OCI-LY7 (cell line): Measurements from ENCODE around the gene FOXP1. TPM values are rescaled to one million over a fixed set of nuclear protein-coding genes. Genes with fewer than 3 reads are reported as not detected.

Experiments used
- BruUV-seq: library from RNA; stranded (reverse); fragments of 400-500 nt; replicated peaks from 2 replicates; lab custom pipeline; 2021; lab: Mats Ljungman, UMichigan
- CTCF ChIA-PET: fragments of 300-600 bp; sonication (Branson Sonifier 250); formaldehyde crosslinking; loops from one replicate; lab custom pipeline; 2022; ENCODE audit warnings: antibody characterized with exemption; ENCODE audit not compliant: unreplicated experiment; lab: Charles Lee
- POLR2A ChIA-PET: fragments of 300-600 bp; sonication (Branson Sonifier 250); formaldehyde crosslinking; loops from one replicate; lab custom pipeline; 2022; ENCODE audit warnings: antibody characterized with exemption; lab: Charles Lee
- DNase-seq: peaks from one replicate; pipeline ENCODE4 v3.0.0-alpha.2; 2015; ENCODE audit warnings: low spot score
- H2AFZ ChIP-seq: fragments of 200-600 bp; sonication (generic), shearing (Covaris generic); 2 replicates; pipeline ENCODE4 v1.6.1; 2014; ENCODE audit warnings: mild to moderate bottlenecking, antibody characterized with exemption, low read length, moderate library complexity
- H3K27ac ChIP-seq: fragments of 200-600 bp; sonication (generic); 2 replicates; pipeline ENCODE4 v1.5.1; 2014; ENCODE audit warnings: mixed run types, low read depth, mild to moderate bottlenecking, moderate library complexity, low read length, inconsistent platforms; ENCODE audit not compliant: poor library complexity, severe bottlenecking
- H3K36me3 ChIP-seq: fragments of 200-600 bp; sonication (generic); 2 replicates; pipeline ENCODE4 v1.6.1; 2014; ENCODE audit warnings: mild to moderate bottlenecking, antibody characterized with exemption, low read length, moderate library complexity, mixed read lengths; ENCODE audit not compliant: insufficient read depth
- H3K4me1 ChIP-seq: fragments of 200-600 bp; sonication (generic); 2 replicates; pipeline ENCODE4 v1.5.1; 2014; ENCODE audit warnings: mild to moderate bottlenecking, low read length; ENCODE audit not compliant: insufficient read depth, poor library complexity, severe bottlenecking
- H3K4me2 ChIP-seq: fragments of 200-600 bp; sonication (generic); 2 replicates; pipeline ENCODE4 v1.6.1; 2014; ENCODE audit warnings: mild to moderate bottlenecking, low read length
- H3K4me3 ChIP-seq: fragments of 200-600 bp; sonication (generic); 2 replicates; pipeline ENCODE4 v1.5.1; 2014; ENCODE audit warnings: mild to moderate bottlenecking, low read depth, low read length; ENCODE audit not compliant: poor library complexity, severe bottlenecking
- H3K79me2 ChIP-seq: fragments of 200-600 bp; sonication (generic); 2 replicates; pipeline ENCODE4 v1.6.1; 2016; ENCODE audit warnings: low read depth, mild to moderate bottlenecking, low read length, moderate library complexity, mixed read lengths; ENCODE audit not compliant: insufficient read depth
- H3K9me2 ChIP-seq: fragments of 200-600 bp; sonication (generic); 2 replicates; pipeline ENCODE4 v1.6.1; 2016; ENCODE audit warnings: mild to moderate bottlenecking, low read length, mixed read lengths; ENCODE audit not compliant: insufficient read depth
- H3K9me3 ChIP-seq: fragments of 200-600 bp; sonication (generic); 2 replicates; pipeline ENCODE4 v1.6.1; 2014; ENCODE audit warnings: mild to moderate bottlenecking, mixed run types, low read length, mixed read lengths
- H4K20me1 ChIP-seq: fragments of 200-600 bp; sonication (generic); 2 replicates; pipeline ENCODE4 v1.6.1; 2014; ENCODE audit warnings: mild to moderate bottlenecking, antibody characterized with exemption, low read length, moderate library complexity, mixed read lengths; ENCODE audit not compliant: insufficient read depth
- EZH2phosphoT487 ChIP-seq: fragments of 200-600 bp; sonication (generic); IDR thresholded peaks from 2 replicates; pipeline ENCODE4 v1.6.1; 2018; ENCODE audit warnings: low read depth, borderline replicate concordance, mild to moderate bottlenecking, mixed run types, antibody characterized with exemption, low read length, moderate library complexity, mixed read lengths
- intact Hi-C: fragments of 100-400 bp; cut with micrococcal nuclease; formaldehyde crosslinking; loops from one replicate; pipeline ENCODE4 v1.10.0; 2022; ENCODE audit not compliant: unreplicated experiment
- total RNA-seq, 2 experiments: library from RNA; depleted of rRNA in 1 of 2; stranded (reverse); fragments of >200 nt in 1 of 2; shearing (Covaris generic) in 1 of 2; gene quantifications; 2 replicates each; pipeline ENCODE4 v1.2.3, GENCODE V29; 2014 to 2022
- TF ChIP-seq, protein P1 (sequence below): fragments of 200-600 bp; sonication (generic); conservative IDR thresholded peaks from 2 replicates; pipeline ENCODE4 v1.5.1; 2014; ENCODE audit warnings: mild to moderate bottlenecking, antibody characterized with exemption, low read length, moderate library complexity, mixed read lengths

Gene FOXP1
- total RNA-seq, 2 experiments from 2014 or later = 87.3 to 151 TPM

DNA sequence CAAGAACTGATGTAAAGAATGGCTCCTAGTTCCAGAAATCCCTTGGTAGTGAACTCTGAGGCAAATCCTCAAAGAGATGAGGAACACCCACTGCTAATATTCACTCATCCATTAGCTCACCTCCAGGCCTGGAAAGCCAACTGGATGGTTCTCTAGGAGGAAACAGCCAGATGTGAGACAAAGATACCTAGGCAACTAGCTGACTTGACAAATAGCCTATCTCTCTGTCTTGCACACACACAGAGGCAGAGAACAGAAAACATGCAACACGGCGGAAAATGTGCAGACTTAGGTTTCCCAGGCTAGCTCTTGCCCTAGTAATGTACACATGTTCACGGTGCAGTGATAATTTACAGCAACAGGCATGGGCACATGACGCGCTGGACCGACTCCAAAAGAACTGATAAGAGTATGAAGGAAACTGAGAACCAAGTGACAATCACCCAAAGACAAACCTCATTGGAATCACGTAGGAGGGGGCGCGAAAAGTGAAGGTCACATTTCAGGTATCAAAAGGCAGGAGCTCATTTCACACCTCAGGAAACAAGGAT lies 318.1 kb downstream of the FOXP1 start:
- no peak for TF ChIP-seq EZH2phosphoT487
- TF ChIP-seq, protein P1, sequence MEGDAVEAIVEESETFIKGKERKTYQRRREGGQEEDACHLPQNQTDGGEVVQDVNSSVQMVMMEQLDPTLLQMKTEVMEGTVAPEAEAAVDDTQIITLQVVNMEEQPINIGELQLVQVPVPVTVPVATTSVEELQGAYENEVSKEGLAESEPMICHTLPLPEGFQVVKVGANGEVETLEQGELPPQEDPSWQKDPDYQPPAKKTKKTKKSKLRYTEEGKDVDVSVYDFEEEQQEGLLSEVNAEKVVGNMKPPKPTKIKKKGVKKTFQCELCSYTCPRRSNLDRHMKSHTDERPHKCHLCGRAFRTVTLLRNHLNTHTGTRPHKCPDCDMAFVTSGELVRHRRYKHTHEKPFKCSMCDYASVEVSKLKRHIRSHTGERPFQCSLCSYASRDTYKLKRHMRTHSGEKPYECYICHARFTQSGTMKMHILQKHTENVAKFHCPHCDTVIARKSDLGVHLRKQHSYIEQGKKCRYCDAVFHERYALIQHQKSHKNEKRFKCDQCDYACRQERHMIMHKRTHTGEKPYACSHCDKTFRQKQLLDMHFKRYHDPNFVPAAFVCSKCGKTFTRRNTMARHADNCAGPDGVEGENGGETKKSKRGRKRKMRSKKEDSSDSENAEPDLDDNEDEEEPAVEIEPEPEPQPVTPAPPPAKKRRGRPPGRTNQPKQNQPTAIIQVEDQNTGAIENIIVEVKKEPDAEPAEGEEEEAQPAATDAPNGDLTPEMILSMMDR = no peak
- Histone ChIP-seq H3K4me1 (peaks cover 13% of the 10 kb centered on the region), H3K27ac (no peak overlapping the region), H3K9me3 (no peaks in the 10 kb centered on the region), H2AFZ (no peak overlapping the region), H3K4me2 (no peak overlapping the region), H4K20me1 (peaks cover 3% of the 10 kb centered on the region; the same call in 1 of the 2 replicates), H3K79me2 (no peaks in the 10 kb centered on the region), H3K36me3 (no peaks in the 10 kb centered on the region), H3K4me3 (no peak overlapping the region), H3K9me2 (no peaks in the 10 kb centered on the region)
- ChIA-PET CTCF (no interaction called here), POLR2A (interaction anchor here (0.6 to 1.2 kb wide), 3 partner anchors 12 to 37 kb away, joined by 3 to 4 read pairs (median 4); no protein-coding TSS in a partner anchor)
- no TSS peak for BruUV-seq
- intact Hi-C loops = no loop called here
- no peak for DNase-seq

DNA sequence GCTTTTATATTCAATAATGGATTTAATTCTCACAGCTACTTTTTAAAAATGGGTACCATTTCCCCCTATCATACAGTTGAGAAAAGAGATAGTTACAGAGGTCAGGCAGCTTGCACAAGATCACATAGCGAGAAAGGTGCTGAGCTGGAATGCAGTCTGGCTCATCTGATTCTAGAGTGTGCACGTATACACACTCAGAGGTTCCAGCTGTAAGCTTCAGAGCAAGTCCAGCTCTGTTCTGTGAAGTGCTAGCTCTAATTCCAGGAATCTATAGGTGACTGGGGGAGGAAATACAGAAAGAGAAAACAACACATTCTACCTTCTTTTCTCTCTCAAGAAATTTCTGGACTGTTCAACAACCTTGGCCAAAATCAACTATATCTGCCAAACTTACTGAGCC lies 318.7 kb downstream of the FOXP1 start:
- H3K27ac ChIP-seq = no peak overlapping the region
- no peak for TF ChIP-seq EZH2phosphoT487
- TF ChIP-seq, protein P1 = no peak
- H4K20me1 ChIP-seq = peaks cover 3% of the 10 kb centered on the region; the same call in 1 of the 2 replicates
- no peak overlapping the region for H3K4me3 ChIP-seq
- no peak overlapping the region for H3K4me2 ChIP-seq
- no peak for DNase-seq
- no peaks in the 10 kb centered on the region for H3K9me2 ChIP-seq
- no peak overlapping the region for H2AFZ ChIP-seq
- H3K79me2 ChIP-seq = no peaks in the 10 kb centered on the region
- H3K9me3 ChIP-seq = no peaks in the 10 kb centered on the region
- BruUV-seq = no TSS peak
- CTCF ChIA-PET = no interaction called here
- H3K36me3 ChIP-seq = no peaks in the 10 kb centered on the region
- intact Hi-C loops = no loop called here
- POLR2A ChIA-PET = interaction anchor here (0.8 to 1.2 kb wide), 4 partner anchors 10 to 16 kb away, joined by 3 to 5 read pairs (median 4); no protein-coding TSS in a partner anchor
- peaks cover 13% of the 10 kb centered on the region for H3K4me1 ChIP-seq
